ENCODE data around the gene B3GALT6. TPM values are rescaled to one million over a fixed set of nuclear protein-coding genes. Genes with fewer than 3 reads are reported as not detected.

B3GALT6 gene
- total and polyA plus RNA-seq, 5 donors from 2014 or later = 4.0 to 11.5 (median 9.4) TPM

GRCh38 chr1:1239614-1240347, 7.7 kb downstream of the B3GALT6 start:
- H3K27me3 Mint-ChIP-seq = no peaks in the 10 kb centered on the region
- Histone ChIP-seq H3K4me1 (ENCODE audit: control insufficient read depth, insufficient read depth, low read length, poor library complexity, severe bottlenecking) (no peaks in the 10 kb centered on the region), H3K9me3 (ENCODE audit: control insufficient read depth in 2 of 2, low read length in 2 of 2) (no peaks in the 10 kb centered on the region), H3K4me3 (ENCODE audit: low read depth, low read length) (no peak overlapping the region), H3K36me3 (ENCODE audit: control insufficient read depth, insufficient read depth, low read length) (no peaks in the 10 kb centered on the region), H3K27ac (ENCODE audit: insufficient read depth, low read length, poor library complexity, severe bottlenecking) (no peak overlapping the region), H3K27me3 (ENCODE audit: control insufficient read depth, insufficient read depth, low read length) (no peaks in the 10 kb centered on the region)
- no peak for DNase-seq
- ATAC-seq (ENCODE audit: low read depth in 2 of 2) = no peak
- no peaks in the 10 kb centered on the region for H3K9me3 Mint-ChIP-seq
- H3K4me3 Mint-ChIP-seq = no peak overlapping the region
- no peak overlapping the region for H3K27ac Mint-ChIP-seq
- peaks cover 0 to 3% (median 0%) of the 10 kb centered on the region in 4 donors for H3K4me1 Mint-ChIP-seq
- H3K36me3 Mint-ChIP-seq = no peaks in the 10 kb centered on the region

DNA sequence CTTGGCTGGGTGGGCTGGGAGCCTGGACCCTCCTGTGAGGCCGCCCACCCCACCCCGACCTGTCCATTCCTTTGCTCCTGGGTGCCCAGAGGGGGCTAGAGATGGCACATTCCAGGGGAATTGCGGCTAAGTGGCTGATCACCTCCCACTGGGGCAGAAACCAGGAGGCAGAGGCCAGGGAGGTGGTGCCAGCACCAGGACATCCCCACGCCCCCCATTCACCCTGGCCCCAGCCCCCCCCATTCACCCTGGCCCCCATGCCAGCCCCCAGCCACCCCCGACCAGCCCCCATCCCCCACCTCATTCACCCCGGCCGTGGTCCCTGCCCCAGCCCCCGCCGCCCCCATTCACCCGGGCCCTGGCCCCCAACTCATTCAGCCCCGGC, 8.3 kb downstream of the B3GALT6 start:
- H3K9me3 ChIP-seq (ENCODE audit: control insufficient read depth in 2 of 2, low read length in 2 of 2) = no peaks in the 10 kb centered on the region
- no peak for DNase-seq
- H3K27ac ChIP-seq (ENCODE audit: insufficient read depth, low read length, poor library complexity, severe bottlenecking) = no peak overlapping the region
- no peaks in the 10 kb centered on the region for H3K4me1 ChIP-seq (ENCODE audit: control insufficient read depth, insufficient read depth, low read length, poor library complexity, severe bottlenecking)
- no peak overlapping the region for H3K4me3 ChIP-seq (ENCODE audit: low read depth, low read length)
- H3K9me3 Mint-ChIP-seq = no peaks in the 10 kb centered on the region
- H3K27me3 Mint-ChIP-seq = no peaks in the 10 kb centered on the region
- no peak for ATAC-seq (ENCODE audit: low read depth in 2 of 2)
- no peaks in the 10 kb centered on the region for H3K36me3 Mint-ChIP-seq
- H3K27me3 ChIP-seq (ENCODE audit: control insufficient read depth, insufficient read depth, low read length) = no peaks in the 10 kb centered on the region
- H3K4me3 Mint-ChIP-seq = no peak overlapping the region
- H3K36me3 ChIP-seq (ENCODE audit: control insufficient read depth, insufficient read depth, low read length) = no peaks in the 10 kb centered on the region
- H3K27ac Mint-ChIP-seq = no peak overlapping the region
- H3K4me1 Mint-ChIP-seq = no peaks in the 10 kb centered on the region

DNA sequence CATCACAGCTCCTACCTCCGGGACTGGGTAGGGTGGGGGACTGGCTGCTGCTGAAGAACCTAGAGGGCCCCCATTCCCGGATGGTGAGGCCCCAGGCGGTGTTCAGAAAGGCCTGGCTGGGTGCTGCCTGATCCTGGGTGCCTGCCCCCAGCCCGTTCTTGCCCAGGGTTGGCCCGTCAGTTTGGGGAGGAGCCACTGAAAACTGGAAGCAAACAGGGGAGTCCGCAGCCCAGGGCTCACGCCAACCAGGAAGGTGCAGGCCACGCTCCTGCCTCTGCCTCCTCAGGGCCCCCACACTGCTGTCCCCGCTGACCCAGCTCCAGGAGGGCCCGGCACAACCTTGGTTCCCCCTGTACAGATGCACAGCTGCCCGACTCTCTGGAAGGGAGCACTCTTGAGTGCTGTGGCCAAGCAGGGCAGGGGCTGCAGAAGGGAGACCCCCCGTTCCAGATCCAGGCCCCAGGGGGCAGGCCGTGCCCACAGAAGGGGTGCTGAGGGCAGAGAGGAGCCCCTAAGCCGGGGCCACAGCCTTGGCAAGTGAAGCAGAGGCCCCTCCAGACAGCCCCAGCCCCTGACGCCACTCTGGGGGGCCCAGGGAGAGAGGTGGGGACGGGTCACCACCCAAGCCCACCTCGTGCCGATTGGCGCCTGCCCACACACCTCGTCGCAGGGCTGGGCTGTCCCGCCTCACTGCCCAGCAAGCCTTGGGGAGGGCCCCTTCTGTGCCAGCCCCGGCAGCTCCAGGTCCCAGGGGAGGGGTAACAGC, 9.0 kb downstream of the B3GALT6 start:
- Histone ChIP-seq H3K4me1 (ENCODE audit: control insufficient read depth, insufficient read depth, low read length, poor library complexity, severe bottlenecking) (no peaks in the 10 kb centered on the region), H3K4me3 (ENCODE audit: low read depth, low read length) (no peak overlapping the region), H3K9me3 (ENCODE audit: control insufficient read depth in 2 of 2, low read length in 2 of 2) (no peaks in the 10 kb centered on the region), H3K27ac (ENCODE audit: insufficient read depth, low read length, poor library complexity, severe bottlenecking) (no peak overlapping the region), H3K27me3 (ENCODE audit: control insufficient read depth, insufficient read depth, low read length) (no peaks in the 10 kb centered on the region), H3K36me3 (ENCODE audit: control insufficient read depth, insufficient read depth, low read length) (no peaks in the 10 kb centered on the region)
- no peaks in the 10 kb centered on the region for H3K4me1 Mint-ChIP-seq
- no peaks in the 10 kb centered on the region for H3K27me3 Mint-ChIP-seq
- no peak overlapping the region for H3K4me3 Mint-ChIP-seq
- ATAC-seq (ENCODE audit: low read depth in 2 of 2) (no peak), DNase-seq (no peak)
- H3K27ac Mint-ChIP-seq = no peak overlapping the region
- no peaks in the 10 kb centered on the region for H3K9me3 Mint-ChIP-seq
- H3K36me3 Mint-ChIP-seq = no peaks in the 10 kb centered on the region

DNA sequence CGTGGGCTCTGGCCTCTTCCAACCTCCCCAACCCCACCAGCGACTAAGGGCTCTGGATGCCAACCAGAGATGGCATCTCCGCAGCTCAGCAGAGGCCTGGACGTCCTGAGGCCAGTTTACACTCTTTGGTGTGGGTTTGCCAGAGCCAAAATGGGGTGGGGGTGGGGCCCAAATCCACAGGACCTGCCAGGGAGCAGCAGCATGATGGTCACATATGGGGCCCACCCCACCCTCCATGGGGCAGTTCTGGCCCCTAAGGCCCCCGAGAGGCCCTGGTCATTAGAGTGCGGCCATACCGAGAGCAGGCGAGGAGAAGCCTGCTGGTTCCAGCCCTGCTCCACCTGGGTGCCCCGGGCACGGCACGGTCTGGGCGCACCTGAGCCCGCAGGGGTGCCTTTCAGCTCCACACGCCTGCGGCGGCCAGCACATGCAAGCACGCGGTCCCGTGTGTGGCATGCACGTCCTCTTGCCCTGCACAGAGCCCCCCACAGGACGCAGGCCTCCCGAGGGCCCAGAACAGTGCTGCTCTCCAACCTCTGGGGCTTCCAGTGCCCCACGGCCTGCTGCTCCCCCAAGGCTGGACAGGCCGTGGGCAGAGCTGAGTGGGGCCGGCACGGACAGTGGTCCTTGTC, 9.7 kb downstream of the B3GALT6 start:
- Mint-ChIP-seq H3K27ac (no peak overlapping the region), H3K36me3 (no peaks in the 10 kb centered on the region), H3K9me3 (no peaks in the 10 kb centered on the region), H3K4me3 (no peak overlapping the region), H3K4me1 (no peaks in the 10 kb centered on the region), H3K27me3 (no peaks in the 10 kb centered on the region)
- Histone ChIP-seq H3K36me3 (ENCODE audit: control insufficient read depth, insufficient read depth, low read length) (no peaks in the 10 kb centered on the region), H3K4me3 (ENCODE audit: low read depth, low read length) (no peak overlapping the region), H3K4me1 (ENCODE audit: control insufficient read depth, insufficient read depth, low read length, poor library complexity, severe bottlenecking) (peaks cover 2% of the 10 kb centered on the region), H3K27ac (ENCODE audit: insufficient read depth, low read length, poor library complexity, severe bottlenecking) (no peak overlapping the region), H3K9me3 (ENCODE audit: control insufficient read depth in 2 of 2, low read length in 2 of 2) (no peaks in the 10 kb centered on the region), H3K27me3 (ENCODE audit: control insufficient read depth, insufficient read depth, low read length) (no peaks in the 10 kb centered on the region)
- no peak for ATAC-seq (ENCODE audit: low read depth in 2 of 2)
- DNase-seq = no peak

DNA sequence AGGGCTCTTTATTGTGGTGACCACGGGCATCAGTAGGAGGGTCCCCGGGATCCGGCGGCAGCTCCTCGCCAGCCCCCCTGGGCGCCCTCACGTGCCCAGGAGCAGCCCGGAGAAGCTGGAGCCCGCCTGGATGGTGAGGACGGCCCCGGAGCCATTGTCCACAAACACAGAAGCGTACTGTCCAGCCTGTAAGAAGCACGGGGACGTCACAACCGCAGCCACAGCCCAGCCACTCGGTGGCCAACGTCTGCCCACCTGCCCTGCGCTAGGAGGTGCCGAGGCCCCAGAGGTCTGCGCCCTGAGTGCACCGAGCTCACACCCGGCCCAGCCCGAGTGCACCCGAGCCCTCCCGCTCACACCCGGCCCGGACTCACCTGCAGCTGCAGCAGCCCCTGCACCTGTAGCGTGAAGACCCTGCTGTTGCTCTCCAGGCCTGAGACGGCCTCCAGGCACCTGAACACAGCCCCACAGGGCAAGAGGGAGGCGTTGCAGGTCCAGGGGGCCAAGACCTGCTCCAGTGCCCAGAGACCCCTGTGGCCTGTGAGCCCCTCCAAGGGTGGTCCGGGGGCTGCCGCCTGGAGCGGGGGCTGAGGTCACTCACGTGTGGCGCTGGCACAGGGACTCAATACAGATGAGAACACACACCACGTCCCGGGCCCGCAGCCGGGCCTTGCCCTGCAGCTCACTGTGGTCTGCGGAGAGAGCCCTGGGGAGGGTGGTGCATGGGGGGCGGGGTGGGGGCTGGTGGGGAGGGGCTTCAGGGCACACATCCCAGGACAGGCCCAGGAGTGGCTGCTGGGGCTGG, 10.6 kb downstream of the B3GALT6 start:
- no peaks in the 10 kb centered on the region for H3K9me3 Mint-ChIP-seq
- no peaks in the 10 kb centered on the region for H3K36me3 Mint-ChIP-seq
- DNase-seq (no peak), ATAC-seq (ENCODE audit: low read depth in 2 of 2) (no peak)
- Histone ChIP-seq H3K27me3 (ENCODE audit: control insufficient read depth, insufficient read depth, low read length) (no peaks in the 10 kb centered on the region), H3K4me1 (ENCODE audit: control insufficient read depth, insufficient read depth, low read length, poor library complexity, severe bottlenecking) (peaks cover 4% of the 10 kb centered on the region), H3K4me3 (ENCODE audit: low read depth, low read length) (no peak overlapping the region), H3K36me3 (ENCODE audit: control insufficient read depth, insufficient read depth, low read length) (no peaks in the 10 kb centered on the region), H3K9me3 (ENCODE audit: control insufficient read depth in 2 of 2, low read length in 2 of 2) (no peaks in the 10 kb centered on the region), H3K27ac (ENCODE audit: insufficient read depth, low read length, poor library complexity, severe bottlenecking) (no peak overlapping the region)
- no peaks in the 10 kb centered on the region for H3K4me1 Mint-ChIP-seq
- no peak overlapping the region for H3K27ac Mint-ChIP-seq
- no peak overlapping the region for H3K4me3 Mint-ChIP-seq
- H3K27me3 Mint-ChIP-seq = no peaks in the 10 kb centered on the region

DNA sequence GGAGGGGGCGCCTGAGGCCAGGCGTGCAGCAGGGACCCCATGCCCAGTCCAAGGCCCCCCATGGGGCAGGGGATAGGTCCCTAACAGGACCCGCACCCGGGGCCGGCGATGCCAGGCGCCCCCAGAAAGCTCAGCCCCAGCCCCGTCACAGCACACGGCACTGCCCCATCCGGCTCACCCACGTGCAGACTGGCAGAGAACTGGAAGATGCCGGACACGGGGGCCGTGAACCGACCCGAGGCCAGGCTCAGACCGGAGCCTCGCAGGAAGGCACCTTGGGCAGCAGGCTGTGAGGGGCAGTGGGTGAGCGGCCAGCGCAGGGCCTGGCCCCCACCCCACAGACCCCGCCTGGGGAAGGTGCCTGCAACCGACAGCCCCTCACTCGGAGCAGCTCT, 11.2 kb downstream of the B3GALT6 start:
- ATAC-seq (ENCODE audit: low read depth in 2 of 2) (no peak), DNase-seq (no peak)
- Mint-ChIP-seq H3K36me3 (no peaks in the 10 kb centered on the region), H3K4me3 (no peak overlapping the region), H3K27ac (no peak overlapping the region), H3K27me3 (peaks cover 4% of the 10 kb centered on the region), H3K9me3 (no peaks in the 10 kb centered on the region), H3K4me1 (no peaks in the 10 kb centered on the region)
- no peak overlapping the region for H3K4me3 ChIP-seq (ENCODE audit: low read depth, low read length)
- no peaks in the 10 kb centered on the region for H3K27me3 ChIP-seq (ENCODE audit: control insufficient read depth, insufficient read depth, low read length)
- H3K9me3 ChIP-seq (ENCODE audit: control insufficient read depth in 2 of 2, low read length in 2 of 2) = no peaks in the 10 kb centered on the region
- H3K27ac ChIP-seq (ENCODE audit: insufficient read depth, low read length, poor library complexity, severe bottlenecking) = no peak overlapping the region
- H3K36me3 ChIP-seq (ENCODE audit: control insufficient read depth, insufficient read depth, low read length) = no peaks in the 10 kb centered on the region
- H3K4me1 ChIP-seq (ENCODE audit: control insufficient read depth, insufficient read depth, low read length, poor library complexity, severe bottlenecking) = peaks cover 4% of the 10 kb centered on the region

- H3K9me3 ChIP-seq (ENCODE audit: control insufficient read depth in 2 of 2, low read length in 2 of 2) = no peaks in the 10 kb centered on the region
- no peaks in the 10 kb centered on the region for H3K36me3 ChIP-seq (ENCODE audit: control insufficient read depth, insufficient read depth, low read length)
- DNase-seq (no peak), ATAC-seq (ENCODE audit: low read depth in 2 of 2) (no peak)
- Mint-ChIP-seq H3K36me3 (no peaks in the 10 kb centered on the region), H3K27ac (no peak overlapping the region), H3K4me1 (no peaks in the 10 kb centered on the region), H3K27me3 (peaks cover 4% of the 10 kb centered on the region), H3K4me3 (no peak overlapping the region), H3K9me3 (no peaks in the 10 kb centered on the region)
- no peak overlapping the region for H3K27ac ChIP-seq (ENCODE audit: insufficient read depth, low read length, poor library complexity, severe bottlenecking)
- peaks cover 4% of the 10 kb centered on the region for H3K4me1 ChIP-seq (ENCODE audit: control insufficient read depth, insufficient read depth, low read length, poor library complexity, severe bottlenecking)
- H3K4me3 ChIP-seq (ENCODE audit: low read depth, low read length) = no peak overlapping the region
- H3K27me3 ChIP-seq (ENCODE audit: control insufficient read depth, insufficient read depth, low read length) = no peaks in the 10 kb centered on the region
Measured at GRCh38 chr1:1243807-1244191, 11.8 kb downstream of the B3GALT6 start.

Data from CD4-positive, CD25-positive, alpha-beta regulatory T cell (primary cell).